Suprapubic skin (tissue), 3 donors: ENCODE measurements around the gene ASTN2.
"Not testable (repeated sequence)": the region's sequence is repeated elsewhere in the genome, so short reads cannot be mapped to it uniquely, and the experiment has no call there.

Experiments
- EP300 ChIP-seq: sonication (generic); formaldehyde crosslinking; IDR thresholded peaks from one replicate; pipeline ENCODE4 v1.6.1; 2017; ENCODE audit warnings: antibody characterized with exemption
- TF ChIP-seq, protein P1 (sequence below), 2 donors: fragments of 200-600 bp in 1 of 2; fragments of 450-650 bp in 1 of 2; sonication (generic) in 1 of 2; IDR thresholded peaks; one replicate each; pipeline ENCODE4 v1.5.1; 2016 to 2019; ENCODE audit warnings: antibody characterized with exemption in 2 of 2, mild to moderate bottlenecking in 1 of 2, moderate library complexity in 1 of 2

DNA sequence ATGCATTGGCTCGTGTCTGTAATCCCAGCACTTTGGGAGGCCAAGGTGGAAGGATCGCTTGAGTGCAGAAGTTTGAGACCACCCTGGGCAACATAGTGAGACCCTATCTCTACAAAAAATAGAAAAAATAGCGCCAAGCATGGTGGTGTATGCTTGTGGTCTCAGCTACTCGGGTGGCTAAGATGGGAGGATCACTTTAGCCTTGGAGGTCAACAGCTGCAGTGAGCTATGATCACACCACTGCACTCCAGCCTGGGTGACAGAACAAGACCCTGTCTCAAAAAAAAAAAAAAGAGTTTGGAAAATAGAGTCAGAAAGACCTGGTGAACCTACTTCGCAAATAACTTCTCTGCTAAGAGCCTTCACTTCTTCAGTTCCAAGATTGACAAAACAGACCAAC is 516.7 kb downstream of the ASTN2 start:
- not testable (repeated sequence) for TF ChIP-seq EP300
- TF ChIP-seq, protein P1, sequence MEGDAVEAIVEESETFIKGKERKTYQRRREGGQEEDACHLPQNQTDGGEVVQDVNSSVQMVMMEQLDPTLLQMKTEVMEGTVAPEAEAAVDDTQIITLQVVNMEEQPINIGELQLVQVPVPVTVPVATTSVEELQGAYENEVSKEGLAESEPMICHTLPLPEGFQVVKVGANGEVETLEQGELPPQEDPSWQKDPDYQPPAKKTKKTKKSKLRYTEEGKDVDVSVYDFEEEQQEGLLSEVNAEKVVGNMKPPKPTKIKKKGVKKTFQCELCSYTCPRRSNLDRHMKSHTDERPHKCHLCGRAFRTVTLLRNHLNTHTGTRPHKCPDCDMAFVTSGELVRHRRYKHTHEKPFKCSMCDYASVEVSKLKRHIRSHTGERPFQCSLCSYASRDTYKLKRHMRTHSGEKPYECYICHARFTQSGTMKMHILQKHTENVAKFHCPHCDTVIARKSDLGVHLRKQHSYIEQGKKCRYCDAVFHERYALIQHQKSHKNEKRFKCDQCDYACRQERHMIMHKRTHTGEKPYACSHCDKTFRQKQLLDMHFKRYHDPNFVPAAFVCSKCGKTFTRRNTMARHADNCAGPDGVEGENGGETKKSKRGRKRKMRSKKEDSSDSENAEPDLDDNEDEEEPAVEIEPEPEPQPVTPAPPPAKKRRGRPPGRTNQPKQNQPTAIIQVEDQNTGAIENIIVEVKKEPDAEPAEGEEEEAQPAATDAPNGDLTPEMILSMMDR (IDR thresholded peaks at IDR 0.05), result not testable (repeated sequence)
